ENCODE measurements around the gene HBEGF.

HBEGF gene

GRCh38 chr5:140302786-140303639 lies 43.4 kb downstream of the HBEGF start, which contains the start of gene PFDN1:
Gene PFDN1, minus strand, starts transcription at chr5:140303101. Its CDS starts 28 bp downstream, at chr5:140303073.
- ChIA-PET POLR2A (no interaction called here), CTCF (interaction anchor here (0.8 to 3.4 kb wide), 6 partner anchors 42 to 53 kb away, joined by 3 to 14 read pairs (median 4); partner anchors contain the start of gene HBEGF)
- H3K27ac ChIP-seq (ENCODE audit: insufficient read depth in 1 of 2, low read depth in 1 of 2, low read length in 2 of 2, poor library complexity in 1 of 2, severe bottlenecking in 2 of 2) = peak within 1 kb of the TSS; percentile 90 to 97
- no peaks in the 10 kb centered on the region for H3K27me3 ChIP-seq (replicated peaks in 2 of 5; ENCODE audit: control insufficient read depth in 4 of 5, insufficient read depth in 5 of 5, low read length in 4 of 5)
- WGBS (ENCODE audit: insufficient coverage) = under 1% methylated on average over 27 of the region's 30 CpGs
- DNase-seq = peak; percentile 93 to 96 (median 95)
- H3K9me3 ChIP-seq (ENCODE audit: control extremely low read depth in 1 of 5, control insufficient read depth in 4 of 5, insufficient read depth in 2 of 5, low read depth in 1 of 5, low read length in 4 of 5) = no peaks in the 10 kb centered on the region
- H3K36me3 ChIP-seq (ENCODE audit: control insufficient read depth in 4 of 4, insufficient read depth in 4 of 4, low read length in 3 of 4) = peaks cover 0 to 15% (median 8%) of the 10 kb centered on the region in 4 experiments
- peaks cover 5 to 18% (median 14%) of the 10 kb centered on the region in 4 experiments for H3K4me1 ChIP-seq (ENCODE audit: control extremely low read depth in 1 of 4, control insufficient read depth in 4 of 4, insufficient read depth in 4 of 4, low read length in 3 of 4)
- peak within 1 kb of the TSS; percentile 82 to 99 (median 97) for H3K4me3 ChIP-seq (ENCODE audit: control insufficient read depth in 1 of 7, extremely low read depth in 1 of 7, insufficient read depth in 4 of 7, low read depth in 2 of 7, low read length in 6 of 7)

DNA sequence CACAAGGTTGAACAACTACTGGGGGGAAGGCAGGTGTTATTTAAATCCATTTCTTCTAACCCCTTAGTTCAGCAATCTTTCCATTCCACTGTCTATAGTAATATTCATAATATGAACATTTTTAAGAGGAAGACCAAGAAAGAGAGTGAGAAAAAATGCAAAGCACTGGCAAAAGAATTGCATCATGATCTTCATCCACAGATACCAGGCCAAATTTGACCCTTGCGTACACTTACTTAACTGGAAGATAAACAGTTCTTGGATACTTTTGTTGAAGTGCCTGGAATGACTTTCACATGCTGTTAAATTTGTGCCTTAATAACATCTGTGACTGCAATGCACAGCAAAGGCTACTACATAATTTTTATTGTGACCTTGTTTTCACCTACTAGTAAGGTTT lies 45.3 kb downstream of the HBEGF start:
- no peak for DNase-seq
- H3K4me3 ChIP-seq (ENCODE audit: control insufficient read depth in 1 of 7, extremely low read depth in 1 of 7, insufficient read depth in 4 of 7, low read depth in 2 of 7, low read length in 6 of 7) = no peak overlapping the region
- H3K4me1 ChIP-seq (ENCODE audit: control extremely low read depth in 1 of 4, control insufficient read depth in 4 of 4, insufficient read depth in 4 of 4, low read length in 3 of 4) = peaks cover 5 to 20% (median 14%) of the 10 kb centered on the region in 4 experiments
- no CpG with 5 or more reads among the region's 1 CpG for WGBS (ENCODE audit: insufficient coverage)
- no peak overlapping the region for H3K27ac ChIP-seq (ENCODE audit: insufficient read depth in 1 of 2, low read depth in 1 of 2, low read length in 2 of 2, poor library complexity in 1 of 2, severe bottlenecking in 2 of 2)
- CTCF ChIA-PET = interaction anchor here (0.9 kb wide), 1 partner anchor 9 kb away, joined by 3 read pairs; no protein-coding TSS in a partner anchor
- POLR2A ChIA-PET = no interaction called here
- H3K9me3 ChIP-seq (ENCODE audit: control extremely low read depth in 1 of 5, control insufficient read depth in 4 of 5, insufficient read depth in 2 of 5, low read depth in 1 of 5, low read length in 4 of 5) = no peaks in the 10 kb centered on the region
- H3K36me3 ChIP-seq (ENCODE audit: control insufficient read depth in 4 of 4, insufficient read depth in 4 of 4, low read length in 3 of 4) = peaks cover 2 to 15% (median 9%) of the 10 kb centered on the region in 4 experiments
- H3K27me3 ChIP-seq (replicated peaks in 2 of 5; ENCODE audit: control insufficient read depth in 4 of 5, insufficient read depth in 5 of 5, low read length in 4 of 5) = no peaks in the 10 kb centered on the region

DNA sequence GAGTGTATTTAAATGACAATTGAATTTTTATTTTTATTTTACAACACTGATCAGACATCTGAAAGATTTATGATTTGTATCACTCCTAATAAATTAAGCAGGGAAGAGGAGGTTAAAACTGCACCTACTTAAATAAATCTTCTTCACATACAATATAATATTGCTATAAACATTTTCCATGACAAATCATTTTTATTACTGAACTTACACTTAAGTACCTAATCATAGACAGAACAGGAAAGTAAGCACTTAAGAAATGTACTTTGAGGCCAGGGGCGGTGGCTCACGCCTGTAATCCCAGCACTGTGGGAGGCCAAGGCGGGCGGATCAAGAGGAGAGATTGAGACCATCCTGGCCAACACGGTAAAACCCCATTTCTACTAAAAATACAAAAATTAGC lies 47.3 kb downstream of the HBEGF start:
- Histone ChIP-seq H3K9me3 (ENCODE audit: control extremely low read depth in 1 of 5, control insufficient read depth in 4 of 5, insufficient read depth in 2 of 5, low read depth in 1 of 5, low read length in 4 of 5) (no peaks in the 10 kb centered on the region), H3K27ac (ENCODE audit: insufficient read depth in 1 of 2, low read depth in 1 of 2, low read length in 2 of 2, poor library complexity in 1 of 2, severe bottlenecking in 2 of 2) (no peak overlapping the region), H3K4me3 (ENCODE audit: control insufficient read depth in 1 of 7, extremely low read depth in 1 of 7, insufficient read depth in 4 of 7, low read depth in 2 of 7, low read length in 6 of 7) (no peak overlapping the region), H3K4me1 (ENCODE audit: control extremely low read depth in 1 of 4, control insufficient read depth in 4 of 4, insufficient read depth in 4 of 4, low read length in 3 of 4) (peaks cover 5 to 26% (median 14%) of the 10 kb centered on the region in 4 experiments), H3K27me3 (replicated peaks in 2 of 5; ENCODE audit: control insufficient read depth in 4 of 5, insufficient read depth in 5 of 5, low read length in 4 of 5) (no peaks in the 10 kb centered on the region), H3K36me3 (ENCODE audit: control insufficient read depth in 4 of 4, insufficient read depth in 4 of 4, low read length in 3 of 4) (peaks cover 2 to 15% (median 9%) of the 10 kb centered on the region in 4 experiments)
- 94% methylated on average over 2 of the region's 5 CpGs for WGBS (ENCODE audit: insufficient coverage)
- CTCF ChIA-PET = interaction anchor here (1.5 kb wide), 1 partner anchor 46 kb away, joined by 4 read pairs; no protein-coding TSS in a partner anchor
- no peak for DNase-seq
- POLR2A ChIA-PET = no interaction called here

DNA sequence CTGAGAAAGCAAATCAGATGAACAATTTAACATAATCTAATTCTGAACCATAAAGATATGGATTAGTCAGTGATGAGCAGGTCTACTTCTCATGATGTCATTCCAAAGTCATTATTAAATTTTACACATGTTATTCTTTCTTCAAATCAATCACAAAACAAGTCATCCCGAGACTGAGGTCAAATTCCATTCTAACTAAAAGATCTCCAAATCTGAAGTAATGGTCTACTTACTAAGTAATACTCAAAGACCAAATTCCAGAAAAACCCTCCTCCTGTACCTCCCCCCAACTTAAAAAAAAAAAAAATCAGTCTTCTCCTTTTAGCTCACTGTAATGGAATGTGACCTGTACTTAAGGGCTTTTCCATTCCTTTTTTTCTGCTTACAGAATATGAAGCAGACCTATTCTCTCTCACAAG lies 48.2 kb downstream of the HBEGF start:
- peaks cover 2 to 15% (median 9%) of the 10 kb centered on the region in 4 experiments for H3K36me3 ChIP-seq (ENCODE audit: control insufficient read depth in 4 of 4, insufficient read depth in 4 of 4, low read length in 3 of 4)
- no peak for DNase-seq
- POLR2A ChIA-PET = no interaction called here
- no peak overlapping the region for H3K27ac ChIP-seq (ENCODE audit: insufficient read depth in 1 of 2, low read depth in 1 of 2, low read length in 2 of 2, poor library complexity in 1 of 2, severe bottlenecking in 2 of 2)
- peaks cover 5 to 26% (median 10%) of the 10 kb centered on the region in 4 experiments for H3K4me1 ChIP-seq (ENCODE audit: control extremely low read depth in 1 of 4, control insufficient read depth in 4 of 4, insufficient read depth in 4 of 4, low read length in 3 of 4)
- no peaks in the 10 kb centered on the region for H3K9me3 ChIP-seq (ENCODE audit: control extremely low read depth in 1 of 5, control insufficient read depth in 4 of 5, insufficient read depth in 2 of 5, low read depth in 1 of 5, low read length in 4 of 5)
- no peak overlapping the region for H3K4me3 ChIP-seq (ENCODE audit: control insufficient read depth in 1 of 7, extremely low read depth in 1 of 7, insufficient read depth in 4 of 7, low read depth in 2 of 7, low read length in 6 of 7)
- H3K27me3 ChIP-seq (replicated peaks in 2 of 5; ENCODE audit: control insufficient read depth in 4 of 5, insufficient read depth in 5 of 5, low read length in 4 of 5) = no peaks in the 10 kb centered on the region
- CTCF ChIA-PET = interaction anchor here (0.8 to 1.4 kb wide), 4 partner anchors 9 to 52 kb away, joined by 3 to 4 read pairs (median 3); partner anchors contain the start of gene HBEGF
- no CpG with 5 or more reads among the region's 1 CpG for WGBS (ENCODE audit: insufficient coverage)

GRCh38 chr5:140297283-140297682 lies 49.1 kb downstream of the HBEGF start:
- no peaks in the 10 kb centered on the region for H3K27me3 ChIP-seq (replicated peaks in 2 of 5; ENCODE audit: control insufficient read depth in 4 of 5, insufficient read depth in 5 of 5, low read length in 4 of 5)
- no peaks in the 10 kb centered on the region for H3K9me3 ChIP-seq (ENCODE audit: control extremely low read depth in 1 of 5, control insufficient read depth in 4 of 5, insufficient read depth in 2 of 5, low read depth in 1 of 5, low read length in 4 of 5)
- no peak for DNase-seq
- H3K27ac ChIP-seq (ENCODE audit: insufficient read depth in 1 of 2, low read depth in 1 of 2, low read length in 2 of 2, poor library complexity in 1 of 2, severe bottlenecking in 2 of 2) = no peak overlapping the region
- WGBS (ENCODE audit: insufficient coverage) = 93% methylated on average over 3 of the region's 5 CpGs
- ChIA-PET CTCF (interaction anchor here (0.8 to 1.4 kb wide), 5 partner anchors 8 to 53 kb away, joined by 3 to 4 read pairs (median 3); partner anchors contain the start of gene HBEGF), POLR2A (interaction anchor here (0.6 kb wide), 1 partner anchor 50 kb away, joined by 6 read pairs; no protein-coding TSS in a partner anchor)
- H3K4me1 ChIP-seq (ENCODE audit: control extremely low read depth in 1 of 4, control insufficient read depth in 4 of 4, insufficient read depth in 4 of 4, low read length in 3 of 4) = peaks cover 5 to 26% (median 7%) of the 10 kb centered on the region in 4 experiments
- peaks cover 2 to 15% (median 9%) of the 10 kb centered on the region in 4 experiments for H3K36me3 ChIP-seq (ENCODE audit: control insufficient read depth in 4 of 4, insufficient read depth in 4 of 4, low read length in 3 of 4)
- H3K4me3 ChIP-seq (ENCODE audit: control insufficient read depth in 1 of 7, extremely low read depth in 1 of 7, insufficient read depth in 4 of 7, low read depth in 2 of 7, low read length in 6 of 7) = no peak overlapping the region

DNA sequence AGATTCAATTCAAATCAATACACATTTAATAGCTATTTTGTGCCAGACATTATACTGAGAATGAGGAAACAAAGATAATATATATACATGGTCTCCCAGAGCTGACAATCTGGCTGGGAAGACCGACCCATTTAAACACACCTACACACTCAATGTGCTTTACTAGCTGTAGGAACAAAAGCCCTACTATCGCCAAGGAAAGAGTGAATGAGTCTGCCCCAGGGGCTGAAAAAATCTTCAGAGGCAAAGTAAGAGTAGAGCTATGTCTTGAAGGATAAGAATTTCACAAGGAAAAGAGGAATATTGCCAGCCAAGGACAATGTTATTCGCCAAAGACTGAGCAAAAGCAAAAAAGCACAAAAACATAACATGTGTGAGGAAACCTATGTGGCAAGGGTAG lies 50.1 kb downstream of the HBEGF start:
- no peak for DNase-seq
- no peaks in the 10 kb centered on the region for H3K9me3 ChIP-seq (ENCODE audit: control extremely low read depth in 1 of 5, control insufficient read depth in 4 of 5, insufficient read depth in 2 of 5, low read depth in 1 of 5, low read length in 4 of 5)
- peaks cover 2 to 15% (median 10%) of the 10 kb centered on the region in 4 experiments for H3K36me3 ChIP-seq (ENCODE audit: control insufficient read depth in 4 of 4, insufficient read depth in 4 of 4, low read length in 3 of 4)
- POLR2A ChIA-PET = interaction anchor here (0.7 kb wide), 1 partner anchor 36 kb away, joined by 3 read pairs; no protein-coding TSS in a partner anchor
- CTCF ChIA-PET = interaction anchor here (0.8 to 1.8 kb wide), 2 partner anchors 49 to 54 kb away, joined by 3 to 4 read pairs; partner anchors contain the start of gene HBEGF
- H3K4me3 ChIP-seq (ENCODE audit: control insufficient read depth in 1 of 7, extremely low read depth in 1 of 7, insufficient read depth in 4 of 7, low read depth in 2 of 7, low read length in 6 of 7) = no peak overlapping the region
- no peaks in the 10 kb centered on the region for H3K27me3 ChIP-seq (replicated peaks in 2 of 5; ENCODE audit: control insufficient read depth in 4 of 5, insufficient read depth in 5 of 5, low read length in 4 of 5)
- H3K4me1 ChIP-seq (ENCODE audit: control extremely low read depth in 1 of 4, control insufficient read depth in 4 of 4, insufficient read depth in 4 of 4, low read length in 3 of 4) = peaks cover 0 to 16% (median 0%) of the 10 kb centered on the region in 4 experiments
- WGBS (ENCODE audit: insufficient coverage) = 100% methylated on average over 1 of the region's 3 CpGs
- no peak overlapping the region for H3K27ac ChIP-seq (ENCODE audit: insufficient read depth in 1 of 2, low read depth in 1 of 2, low read length in 2 of 2, poor library complexity in 1 of 2, severe bottlenecking in 2 of 2)

Data from common myeloid progenitor, CD34-positive (primary cell).